ENCODE measurements around the gene MAT2A. TPM values are rescaled to one million over a fixed set of nuclear protein-coding genes. Genes with fewer than 3 reads are reported as not detected.
"Not testable (repeated sequence)": the region's sequence is repeated elsewhere in the genome, so short reads cannot be mapped to it uniquely, and the experiment has no call there.

MAT2A gene
- polyA plus RNA-seq, 4 donors: 194 to 394 (median 345) TPM

DNA sequence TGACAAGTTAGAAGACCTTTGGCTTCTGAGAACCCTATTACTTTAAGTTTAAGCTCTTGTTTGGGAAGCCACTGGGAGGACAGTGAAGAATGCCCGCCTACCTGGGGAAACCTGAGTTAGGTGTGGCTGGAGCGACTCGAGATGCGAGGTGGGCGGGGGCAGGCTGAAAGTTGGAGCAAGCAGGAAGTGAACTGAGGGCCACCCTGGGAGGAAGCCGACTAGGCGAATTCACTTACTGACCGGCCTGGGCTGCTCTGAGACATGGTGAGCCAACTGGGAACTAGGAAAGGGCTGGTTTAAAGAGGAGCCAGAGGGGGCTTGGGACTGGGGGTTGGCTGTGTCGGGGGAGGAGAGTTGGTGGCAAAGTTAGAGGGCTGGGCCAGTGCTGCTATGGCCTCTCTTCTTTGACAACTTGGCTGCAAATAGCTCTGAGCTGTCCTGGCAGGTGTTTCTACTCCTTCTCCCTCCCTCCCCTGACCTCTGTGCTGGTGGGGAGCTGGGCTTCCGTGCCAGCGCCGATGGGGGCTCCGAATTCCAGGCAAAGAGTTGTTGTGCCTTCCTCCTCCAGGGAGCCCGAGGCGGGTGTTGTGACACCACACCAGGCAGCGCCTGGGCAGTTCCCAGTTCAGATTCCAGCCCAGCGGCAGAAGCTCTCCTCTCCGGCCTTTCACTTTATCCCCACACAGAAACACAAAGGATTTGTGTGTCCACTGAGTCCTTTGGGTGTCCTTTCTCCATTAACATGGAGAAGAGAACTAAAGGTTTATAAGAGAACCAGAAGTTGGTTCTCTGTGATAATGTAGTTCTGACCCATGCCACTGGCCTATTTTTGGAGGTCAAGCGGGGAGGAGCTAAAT is 38.6 kb downstream of the MAT2A start, which contains the start of gene VAMP8:
Gene VAMP8, plus strand, starts transcription at position 201 of the 857 bp plus-strand sequence. Its CDS starts 61 bp downstream, at position 262.
- DNase-seq (ENCODE audit: low read depth in 4 of 4, low spot score in 3 of 4): no peak

GRCh38 chr2:85578243-85579180 is 39.5 kb downstream of the MAT2A start:
- no peak for DNase-seq (ENCODE audit: low read depth in 4 of 4, low spot score in 3 of 4)

DNA sequence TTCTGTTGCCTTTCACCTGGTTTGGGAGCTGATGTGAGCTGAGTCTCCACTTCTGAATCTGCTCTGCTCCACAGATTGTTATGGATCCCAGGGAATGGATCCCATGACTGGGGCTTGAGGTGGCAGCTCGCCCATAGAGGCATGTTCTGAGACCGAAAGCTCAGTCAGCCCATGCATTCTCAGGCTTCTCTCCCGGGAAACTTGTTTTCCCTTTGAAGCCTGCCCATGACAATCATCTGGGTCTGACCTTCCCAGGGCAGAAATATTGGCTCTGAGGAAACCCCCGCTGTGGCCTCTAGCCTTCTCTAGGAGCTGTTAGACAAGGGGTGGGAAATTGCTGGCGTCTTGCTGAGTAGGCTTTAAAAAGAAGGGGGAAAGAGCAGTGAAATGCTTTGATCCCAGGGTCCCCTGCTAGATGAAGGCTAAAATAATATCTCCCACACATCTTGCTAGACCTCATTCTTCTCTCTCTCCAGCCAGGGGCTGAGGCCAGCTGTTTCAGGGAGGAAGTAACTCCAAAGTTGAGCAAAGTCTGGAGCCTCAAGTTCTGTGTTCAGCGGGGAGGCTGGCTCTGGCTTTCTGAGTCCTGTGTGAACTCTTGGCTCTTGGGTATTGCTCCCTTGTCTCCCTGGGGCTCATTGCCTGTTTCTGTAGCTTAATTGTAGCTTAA is 40.4 kb downstream of the MAT2A start:
- DNase-seq (ENCODE audit: low read depth in 4 of 4, low spot score in 3 of 4): peak in 1 of 4 donors; percentile 24

GRCh38 chr2:85580206-85580605 is 41.2 kb downstream of the MAT2A start:
- DNase-seq (ENCODE audit: low read depth in 4 of 4, low spot score in 3 of 4): no peak

GRCh38 chr2:85582492-85582891 is 43.5 kb downstream of the MAT2A start:
- no peak for DNase-seq (ENCODE audit: low read depth in 4 of 4, low spot score in 3 of 4)

DNA sequence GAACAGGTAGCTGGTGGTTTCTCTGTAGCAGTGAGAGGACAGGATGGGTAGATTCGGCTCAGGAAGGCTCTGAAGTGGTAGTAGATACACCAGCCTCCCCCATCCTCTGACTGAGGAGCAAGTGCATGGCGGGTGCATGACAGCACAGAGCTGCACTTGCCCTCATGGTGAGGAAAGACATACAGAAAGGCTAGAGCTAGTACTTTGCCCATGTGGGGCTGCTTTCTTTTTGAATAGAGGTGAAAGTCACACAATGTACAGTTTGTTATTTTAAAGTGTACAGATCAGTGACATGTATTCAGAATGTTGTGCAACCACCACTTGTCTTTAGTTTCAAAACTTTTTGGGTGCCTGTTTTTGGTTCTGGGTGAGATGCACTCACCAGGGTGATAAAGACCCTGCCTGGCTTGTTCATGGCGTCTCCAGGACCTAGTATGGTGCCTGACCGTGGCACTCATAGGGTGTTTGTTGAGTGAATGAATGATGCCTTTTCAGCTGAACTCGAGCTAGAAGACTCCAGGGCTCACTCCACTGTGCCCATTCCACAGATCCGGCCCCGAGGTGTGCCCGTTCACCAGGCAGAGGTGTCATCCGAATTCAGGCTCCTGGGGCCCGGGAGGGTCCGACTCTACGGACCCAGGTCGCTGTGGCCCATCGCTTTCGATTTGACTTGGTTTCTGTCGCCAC is 44.8 kb downstream of the MAT2A start:
- no peak for DNase-seq (ENCODE audit: low read depth in 4 of 4, low spot score in 3 of 4)

GRCh38 chr2:85584354-85584856 is 45.4 kb downstream of the MAT2A start, which contains the start of gene VAMP5:
VAMP5 (plus strand) TSS chr2:85584431; CDS start chr2:85584491, 60 bp downstream.
- DNase-seq (ENCODE audit: low read depth in 4 of 4, low spot score in 3 of 4): no peak

- DNase-seq (ENCODE audit: low read depth in 4 of 4, low spot score in 3 of 4): peak in 1 of 4 donors; percentile 59
Measured at GRCh38 chr2:85584857-85585780, 46.2 kb downstream of the MAT2A start.

GRCh38 chr2:85585781-85586105 is 46.8 kb downstream of the MAT2A start:
- DNase-seq (ENCODE audit: low read depth in 4 of 4, low spot score in 3 of 4): no peak

GRCh38 chr2:85588236-85588635 is 49.3 kb downstream of the MAT2A start:
- no peak for DNase-seq (ENCODE audit: low read depth in 4 of 4, low spot score in 3 of 4)

DNA sequence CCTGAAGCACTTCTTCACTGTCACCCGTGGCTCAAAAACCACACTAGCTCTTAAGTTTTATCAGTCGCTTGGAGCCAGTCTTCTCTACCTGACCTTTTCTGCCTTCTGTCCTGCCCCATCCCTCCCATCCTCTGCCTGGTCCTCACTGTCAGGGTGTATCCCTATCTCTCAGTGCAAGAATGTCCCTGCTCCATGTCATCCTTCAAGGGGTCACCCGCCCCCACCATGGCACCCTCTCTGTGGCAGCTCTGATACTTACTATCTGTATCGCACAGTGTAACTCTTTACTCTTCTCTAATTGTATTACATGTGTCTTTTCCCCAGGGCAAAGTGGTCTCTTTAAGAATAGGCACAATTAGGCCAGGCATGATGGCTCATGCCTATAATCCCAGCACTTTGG is 49.7 kb downstream of the MAT2A start:
- no peak for DNase-seq (ENCODE audit: low read depth in 4 of 4, low spot score in 3 of 4)

- DNase-seq (ENCODE audit: low read depth in 4 of 4, low spot score in 3 of 4): no peak
Measured at GRCh38 chr2:85589181-85589580, 50.2 kb downstream of the MAT2A start.

GRCh38 chr2:85589982-85590791 is 51.2 kb downstream of the MAT2A start:
- no peak for DNase-seq (ENCODE audit: low read depth in 4 of 4, low spot score in 3 of 4)

GRCh38 chr2:85590950-85591349 is 52.0 kb downstream of the MAT2A start:
- no peak for DNase-seq (ENCODE audit: low read depth in 4 of 4, low spot score in 3 of 4)

DNA sequence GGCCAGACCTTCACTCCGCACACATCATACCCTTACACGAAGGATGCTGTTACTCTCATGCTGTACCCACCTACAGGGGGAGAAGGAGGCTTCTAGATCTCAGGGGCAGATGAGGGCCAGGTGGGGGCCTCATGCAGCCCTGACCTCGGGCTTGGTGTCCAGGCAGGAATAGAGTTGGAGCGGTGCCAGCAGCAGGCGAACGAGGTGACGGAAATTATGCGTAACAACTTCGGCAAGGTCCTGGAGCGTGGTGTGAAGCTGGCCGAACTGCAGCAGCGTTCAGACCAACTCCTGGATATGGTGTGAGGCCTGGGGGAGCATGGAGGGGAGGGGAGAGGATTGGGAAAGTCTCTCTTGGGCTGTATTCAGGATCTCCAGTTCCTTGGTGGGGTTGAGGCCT is 52.6 kb downstream of the MAT2A start:
- no peak for DNase-seq (ENCODE audit: low read depth in 4 of 4, low spot score in 3 of 4)

DNA sequence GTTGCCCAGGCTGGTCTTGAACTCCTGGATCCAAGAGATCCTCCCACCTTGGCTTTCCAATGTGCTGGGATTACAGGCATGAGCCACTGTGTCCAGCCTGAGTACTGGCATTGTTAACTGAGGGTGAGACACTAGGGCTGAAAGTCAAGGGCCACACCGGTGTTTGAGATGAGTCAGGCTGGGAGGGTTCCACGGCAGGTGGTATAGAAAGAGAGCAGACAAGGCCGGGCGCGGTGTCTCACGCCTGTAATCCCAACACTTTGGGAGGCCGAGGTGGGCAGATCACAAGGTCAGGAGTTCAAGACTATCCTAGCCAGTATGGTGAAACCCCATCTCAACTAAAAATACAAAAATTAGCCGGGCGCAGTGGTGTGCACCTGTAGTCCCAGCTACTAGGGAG is 53.3 kb downstream of the MAT2A start:
- not testable (repeated sequence) for DNase-seq (ENCODE audit: low read depth in 4 of 4, low spot score in 3 of 4)

DNA sequence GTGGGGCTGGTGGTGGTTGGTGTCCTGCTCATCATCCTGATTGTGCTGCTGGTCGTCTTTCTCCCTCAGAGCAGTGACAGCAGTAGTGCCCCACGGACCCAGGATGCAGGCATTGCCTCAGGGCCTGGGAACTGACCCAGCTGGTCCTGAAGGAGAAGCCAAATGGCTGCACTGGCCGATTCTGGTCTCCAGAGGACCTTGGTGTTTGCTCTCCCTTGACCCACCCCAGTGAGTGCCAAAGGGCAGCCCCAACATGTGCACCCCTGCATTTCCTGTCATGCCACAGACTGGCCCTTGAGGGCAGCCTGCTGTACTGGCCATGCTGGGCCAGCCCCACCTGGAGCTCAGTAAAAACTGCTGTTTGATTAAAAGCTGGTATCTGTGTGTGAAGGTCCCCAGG is 54.1 kb downstream of the MAT2A start:
- no peak for DNase-seq (ENCODE audit: low read depth in 4 of 4, low spot score in 3 of 4)

Measured in left renal pelvis (tissue), 4 donors.